GM19397 (cell line): Measurements from ENCODE around the gene EFCC1.
A peak's percentile ranks its signal among the peaks of the same experiment; 100 is the strongest.

Experiments
- ATAC-seq: cut with Tn5 transposase; IDR thresholded peaks from one replicate; pipeline ENCODE4 v1.9.1; 2021; ENCODE audit warnings: mild to moderate bottlenecking, moderate library complexity; ENCODE audit not compliant: unreplicated experiment

Gene EFCC1

DNA sequence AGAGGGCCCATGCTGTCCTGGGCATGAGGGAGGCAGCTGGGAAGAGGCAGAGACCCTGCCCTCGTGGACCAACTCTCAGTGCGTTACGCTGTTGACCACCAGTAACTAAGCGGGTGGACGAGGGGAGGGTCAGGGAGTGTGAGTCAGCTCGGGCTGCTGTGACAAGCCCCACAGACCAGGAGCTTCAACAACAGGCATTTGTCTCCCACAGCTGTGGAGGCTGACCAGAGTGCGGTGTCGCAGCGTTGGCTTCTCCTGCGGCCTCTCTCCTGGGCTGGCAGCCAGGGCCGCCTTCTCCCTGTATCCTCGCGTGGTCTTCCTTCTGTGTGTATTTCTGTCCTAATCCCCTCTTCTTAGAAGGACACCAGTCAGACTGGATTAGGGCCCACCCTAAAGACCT lies 13.0 kb downstream of the EFCC1 start:
- no peak for ATAC-seq

DNA sequence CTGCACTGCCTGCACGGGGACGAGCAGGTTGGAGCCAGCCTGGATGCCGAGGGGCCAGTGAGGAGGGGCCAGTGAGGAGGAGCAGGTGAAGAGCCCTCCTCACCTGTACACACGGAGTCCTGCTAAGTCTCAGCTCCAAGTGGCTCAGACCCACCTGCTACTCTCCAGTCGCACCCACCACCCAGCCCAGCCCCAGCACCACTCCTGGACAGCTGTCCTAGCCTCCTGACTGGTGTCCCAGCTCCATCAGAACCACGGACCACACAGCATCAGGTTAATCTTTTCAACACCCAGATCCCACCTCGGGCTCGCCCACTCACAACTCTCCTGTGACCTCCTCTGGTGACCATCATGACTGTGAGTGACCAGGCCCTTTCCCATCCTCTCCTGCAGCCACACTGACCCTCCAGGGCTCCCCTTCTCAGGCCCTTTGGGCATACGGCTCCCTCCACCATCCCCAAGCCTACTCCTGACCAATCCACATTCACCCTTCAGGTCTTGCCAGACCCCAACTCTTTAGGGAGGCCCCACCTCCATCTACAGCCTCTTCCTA lies 13.8 kb downstream of the EFCC1 start:
- ATAC-seq, result no peak

DNA sequence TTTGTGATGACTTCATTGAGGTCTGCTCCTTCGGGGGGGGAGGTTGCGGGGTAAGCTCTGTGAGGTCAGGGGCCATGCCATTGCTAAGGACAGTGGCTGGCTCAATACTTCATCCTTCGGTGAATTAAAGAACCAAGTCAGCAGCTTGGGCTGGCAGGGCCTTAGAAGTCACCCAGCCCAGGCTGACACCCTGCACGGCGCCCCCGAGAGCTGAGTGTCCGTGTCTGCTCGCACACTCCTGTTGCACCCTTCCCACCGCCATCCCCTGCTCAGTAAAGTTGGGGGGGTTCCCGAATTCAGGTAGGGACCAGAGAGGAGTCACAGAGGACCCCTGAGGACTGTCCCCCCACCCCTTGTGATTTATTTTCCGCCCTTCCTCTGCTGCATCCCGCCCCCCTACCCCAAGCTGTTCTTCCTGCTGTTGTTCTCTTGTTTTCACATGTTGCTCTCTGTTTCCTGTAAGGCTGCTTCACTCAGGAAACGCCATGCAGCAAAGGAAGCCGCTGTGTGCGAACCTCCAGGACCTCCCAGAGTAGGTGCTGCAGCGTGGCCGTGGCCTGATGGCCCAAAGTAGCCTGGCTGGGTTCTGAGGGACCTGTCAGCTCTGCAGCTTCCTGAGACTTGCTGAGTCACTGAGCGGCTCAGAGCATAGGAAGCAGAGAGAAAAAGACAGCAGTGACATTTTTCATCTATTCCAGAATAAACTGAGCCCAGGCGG lies 14.4 kb downstream of the EFCC1 start:
- no peak for ATAC-seq

DNA sequence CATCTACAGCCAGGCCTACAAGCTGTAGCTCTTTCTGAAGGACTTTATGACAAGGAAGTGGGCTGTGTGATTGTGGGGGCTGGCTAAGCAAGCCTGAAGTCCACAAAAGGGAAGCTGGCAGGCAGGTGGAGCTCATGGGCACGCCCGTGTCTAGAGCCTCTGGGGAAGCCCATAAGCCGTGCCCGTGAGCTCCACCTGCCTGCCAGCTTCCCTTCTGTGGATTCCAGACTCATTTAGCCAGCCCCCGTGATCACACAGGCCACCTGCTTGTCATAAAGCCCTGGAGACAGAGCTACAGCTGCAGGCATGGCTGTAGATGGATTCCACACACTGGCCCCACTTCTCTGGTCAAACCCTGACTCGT lies 15.2 kb downstream of the EFCC1 start:
- ATAC-seq, result no peak

DNA sequence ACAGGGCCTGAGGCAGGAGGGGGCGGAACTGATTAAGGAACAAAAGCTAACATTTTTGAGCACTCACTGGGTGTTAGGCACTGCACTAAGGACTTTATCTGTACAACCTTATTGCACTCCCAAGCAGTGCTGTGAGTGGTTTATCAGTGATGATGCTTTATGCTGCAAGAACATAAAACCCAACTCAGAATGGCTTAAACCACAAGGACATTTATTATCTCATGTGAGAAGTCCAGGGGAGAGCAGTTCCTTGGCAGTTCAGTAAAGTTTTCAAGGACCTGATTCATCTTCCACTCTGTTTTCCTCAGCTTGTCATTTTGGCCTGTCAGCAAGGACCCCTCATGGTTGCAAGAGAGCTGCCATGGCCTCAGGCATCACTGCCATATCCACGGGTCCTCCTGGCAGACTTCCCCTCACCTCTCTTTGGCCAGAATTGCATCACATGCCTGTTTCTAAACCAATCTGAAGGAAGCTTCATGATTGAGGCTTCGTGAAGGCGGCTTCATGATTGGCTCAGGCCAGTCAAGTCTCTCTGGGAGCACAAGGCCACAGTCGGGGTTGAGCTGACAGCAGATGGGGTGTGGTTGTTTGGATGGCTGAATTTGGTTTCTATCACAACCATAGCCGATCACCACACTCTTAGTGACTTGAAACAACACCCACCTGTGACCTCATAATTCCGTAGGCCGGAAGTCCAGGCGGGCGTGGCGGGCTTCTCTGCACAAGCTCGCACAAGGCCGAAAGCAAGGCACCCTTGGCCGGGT lies 15.8 kb downstream of the EFCC1 start:
- peak; percentile 56 for ATAC-seq

DNA sequence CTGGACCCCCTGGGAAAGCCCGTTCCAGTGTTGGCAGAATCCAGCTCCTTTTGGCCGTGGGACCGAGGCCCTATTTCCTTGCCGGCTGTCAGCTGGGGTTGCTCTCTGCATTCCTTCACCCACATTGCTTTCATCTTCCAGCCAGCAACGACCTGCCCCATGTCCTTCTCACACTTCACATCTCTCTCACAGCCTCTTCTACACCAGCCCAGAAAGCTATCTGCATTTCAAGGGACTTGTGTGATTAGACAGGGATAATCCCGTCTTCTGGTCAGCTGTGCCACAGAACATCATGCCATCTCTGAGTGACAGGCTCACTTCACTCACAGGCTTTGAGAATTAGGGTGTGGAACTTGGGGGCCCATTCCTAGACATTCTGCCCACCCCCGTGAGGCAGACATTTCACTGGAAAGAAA lies 16.4 kb downstream of the EFCC1 start:
- ATAC-seq, result no peak

DNA sequence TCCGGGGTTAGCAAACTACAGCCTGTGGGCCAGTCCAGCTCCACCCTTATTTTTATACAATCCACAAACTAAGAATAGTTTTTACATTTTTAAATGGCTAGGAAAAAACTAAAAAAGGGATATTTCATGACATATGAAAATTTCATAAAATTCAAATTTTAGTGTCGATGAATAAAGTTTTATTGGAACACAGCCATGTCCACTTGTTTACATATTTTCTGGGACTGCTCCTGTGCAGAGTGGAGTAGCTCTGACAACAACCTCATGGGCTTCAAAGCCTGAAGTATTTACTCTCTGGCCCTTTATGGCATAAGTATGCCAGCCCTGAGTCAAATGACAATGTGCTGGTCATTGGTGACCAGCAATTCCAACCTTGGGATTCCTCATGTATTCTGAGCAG lies 17.2 kb downstream of the EFCC1 start:
- no peak for ATAC-seq

DNA sequence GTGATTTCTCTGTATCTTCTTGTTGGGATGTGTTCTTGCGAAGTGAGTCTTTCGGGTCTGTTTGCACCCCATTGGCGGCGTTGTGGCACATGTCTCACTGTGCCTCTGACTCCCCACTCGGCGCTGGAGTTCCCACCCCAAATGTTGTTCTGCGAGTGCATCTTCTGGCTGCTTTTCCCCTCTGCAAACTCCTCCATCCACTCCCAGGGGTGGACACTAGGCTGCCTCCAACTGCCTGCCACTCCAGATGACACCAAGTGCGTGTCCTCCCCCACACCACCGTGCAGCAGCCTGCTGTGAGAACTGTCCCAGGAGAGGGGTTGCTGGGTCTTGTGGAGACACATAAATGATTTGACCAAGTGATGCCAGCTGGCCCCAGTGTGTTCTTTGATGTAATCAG lies 17.6 kb downstream of the EFCC1 start:
- ATAC-seq, result no peak

DNA sequence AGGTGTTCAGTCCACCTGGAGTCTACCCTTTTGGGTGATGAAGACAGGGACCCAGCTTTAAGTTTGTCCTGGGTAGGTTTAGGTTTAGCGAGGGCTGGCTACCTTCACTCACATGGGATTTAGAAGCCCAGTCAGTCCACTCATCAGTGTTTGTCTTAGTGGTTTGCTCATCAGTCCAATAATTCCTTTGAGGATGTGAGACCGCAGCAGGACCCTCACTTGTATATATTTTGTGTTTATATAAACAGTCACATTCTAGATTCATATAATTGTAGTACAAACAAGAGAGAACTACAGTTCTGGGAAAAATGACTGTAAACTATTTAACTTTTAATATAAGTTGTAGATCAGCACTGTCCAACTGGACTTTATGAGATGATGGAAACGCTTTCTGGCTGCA lies 18.2 kb downstream of the EFCC1 start:
- ATAC-seq, result no peak

DNA sequence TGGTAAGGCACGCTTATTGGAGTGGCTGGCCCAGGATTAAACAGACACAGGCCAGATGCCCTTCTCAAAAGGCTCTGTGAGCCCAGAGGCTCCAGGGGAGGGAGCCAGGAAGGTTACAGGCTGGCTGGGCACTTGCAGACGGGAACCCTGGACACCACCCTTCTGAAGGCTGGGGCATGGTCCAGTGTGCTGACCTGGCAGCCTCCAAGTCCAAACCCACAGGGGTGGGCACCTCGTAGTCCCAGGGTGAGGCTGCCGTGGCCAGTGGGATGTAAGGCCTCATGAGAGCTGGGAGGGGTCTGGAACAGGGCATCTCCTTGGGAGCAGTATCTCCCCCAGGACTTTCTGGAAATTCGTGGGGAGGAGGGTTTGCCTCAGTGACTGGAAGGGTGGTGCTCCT lies 19.6 kb downstream of the EFCC1 start:
- ATAC-seq, result no peak

DNA sequence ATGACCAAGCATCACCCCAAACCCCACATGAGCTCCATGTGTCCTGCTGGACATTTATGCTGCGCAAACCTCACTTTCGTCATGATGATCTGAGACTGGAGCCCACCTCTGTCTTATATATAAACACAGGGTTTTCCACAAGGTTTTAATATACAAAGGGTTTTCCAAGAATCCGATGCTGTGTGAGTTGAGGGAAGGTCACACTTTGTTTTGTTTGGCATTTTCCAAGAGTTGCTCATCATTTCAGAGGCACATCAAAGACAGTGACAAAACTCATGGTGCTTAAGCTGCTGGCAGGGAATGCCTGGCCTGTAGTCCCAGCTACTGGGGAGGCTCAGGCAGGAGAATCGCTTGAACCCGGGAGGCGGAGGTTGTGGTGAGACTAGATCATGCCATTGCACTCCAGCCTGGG lies 20.0 kb downstream of the EFCC1 start:
- ATAC-seq, result no peak

DNA sequence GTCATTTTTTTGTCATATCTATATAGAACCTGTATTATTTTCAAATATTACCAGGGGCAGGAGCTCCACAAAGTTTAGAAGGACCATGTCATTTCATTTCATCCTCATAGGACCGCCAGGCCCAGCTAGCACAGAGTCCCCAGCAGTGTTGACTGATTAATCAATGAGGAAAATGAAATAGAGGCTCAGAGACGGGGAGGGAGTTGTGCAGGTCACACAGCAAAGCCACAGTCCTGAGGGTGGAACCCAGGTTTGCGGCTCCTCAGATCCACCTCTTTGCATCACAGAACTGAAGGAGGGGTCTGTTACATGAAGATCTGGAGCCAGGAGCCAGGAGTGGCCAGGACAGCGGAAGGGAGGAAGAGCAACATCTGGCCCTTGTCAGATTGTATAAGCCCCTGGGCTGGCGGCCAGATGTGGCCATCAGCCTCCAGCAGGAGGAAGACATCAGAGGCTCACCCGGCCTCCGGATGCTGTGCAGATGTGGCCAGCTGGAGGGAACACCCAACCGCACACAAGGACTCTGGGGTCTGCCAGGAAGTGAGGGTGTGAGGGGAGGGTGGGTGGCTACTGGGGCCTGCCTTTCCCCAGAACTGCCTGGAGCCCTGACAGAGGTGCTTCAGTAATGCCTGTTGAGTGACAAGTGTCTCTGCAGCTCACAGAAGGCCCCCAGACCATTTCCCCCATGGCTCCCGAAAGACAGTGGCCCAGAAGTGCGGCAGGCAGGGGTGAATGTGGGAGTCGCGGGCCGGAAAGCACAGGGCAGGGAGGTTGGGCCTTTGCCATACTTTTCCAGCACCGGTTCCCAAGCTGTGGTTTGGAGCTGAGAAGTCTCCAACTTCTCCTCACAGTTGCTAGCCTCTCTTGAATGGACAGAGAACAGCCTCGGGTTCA lies 21.3 kb downstream of the EFCC1 start:
- ATAC-seq, result no peak

DNA sequence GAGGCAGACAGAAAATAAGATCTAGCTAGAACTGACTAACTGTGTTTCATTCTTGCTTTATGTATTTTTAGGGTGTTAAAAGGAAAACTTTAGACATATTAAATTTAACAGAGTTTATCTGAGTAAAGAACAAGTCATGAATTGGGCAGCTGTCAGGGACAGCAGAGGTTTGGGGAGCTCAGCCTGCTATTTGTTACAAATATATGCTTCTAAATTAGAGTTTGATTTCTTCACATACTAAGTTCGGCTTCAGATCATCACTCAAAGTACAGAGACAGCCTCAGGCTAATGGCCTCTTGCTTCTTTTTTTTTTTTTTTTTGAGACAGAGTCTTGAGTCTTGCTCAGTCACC lies 21.9 kb downstream of the EFCC1 start:
- ATAC-seq, result no peak

DNA sequence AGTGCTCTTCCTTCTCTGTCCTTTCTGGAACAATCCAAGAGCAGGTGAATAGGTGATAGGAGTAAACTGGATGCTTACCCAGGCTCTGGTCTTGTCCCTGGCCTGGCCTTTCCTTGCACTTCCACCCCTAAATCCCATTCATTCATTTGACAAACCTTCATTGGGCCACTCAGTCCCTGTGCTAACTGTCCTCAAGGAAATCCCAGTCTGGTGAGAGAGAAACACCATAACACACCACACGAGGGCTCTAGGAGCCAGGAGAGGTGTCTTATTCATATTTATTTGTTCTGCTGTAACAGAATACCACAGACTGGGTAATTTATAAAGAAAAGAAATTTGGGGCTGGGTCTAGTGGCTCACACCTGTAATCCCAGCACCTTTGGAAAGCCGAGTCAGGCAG lies 22.8 kb downstream of the EFCC1 start:
- ATAC-seq, result no peak

DNA sequence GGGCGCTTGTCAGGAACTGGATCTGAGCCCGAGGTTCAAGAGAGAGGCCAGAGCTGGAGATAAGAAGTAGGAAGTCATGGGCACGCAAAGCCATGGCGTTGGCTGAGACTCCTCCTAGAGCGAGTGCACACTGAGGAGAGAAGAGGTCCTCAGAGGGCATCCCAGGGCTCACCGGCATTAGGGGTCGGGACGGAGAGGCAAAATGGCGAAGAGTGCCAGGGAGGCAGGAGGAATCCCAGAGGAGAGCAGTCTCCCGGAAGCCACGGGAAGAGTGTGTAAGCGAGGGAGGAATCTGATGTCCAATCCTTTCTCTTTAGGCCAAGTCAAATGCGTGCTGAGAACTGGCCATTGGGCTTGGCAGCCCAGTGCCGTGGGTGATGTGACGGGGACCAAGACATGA lies 24.0 kb downstream of the EFCC1 start:
- ATAC-seq, result no peak

DNA sequence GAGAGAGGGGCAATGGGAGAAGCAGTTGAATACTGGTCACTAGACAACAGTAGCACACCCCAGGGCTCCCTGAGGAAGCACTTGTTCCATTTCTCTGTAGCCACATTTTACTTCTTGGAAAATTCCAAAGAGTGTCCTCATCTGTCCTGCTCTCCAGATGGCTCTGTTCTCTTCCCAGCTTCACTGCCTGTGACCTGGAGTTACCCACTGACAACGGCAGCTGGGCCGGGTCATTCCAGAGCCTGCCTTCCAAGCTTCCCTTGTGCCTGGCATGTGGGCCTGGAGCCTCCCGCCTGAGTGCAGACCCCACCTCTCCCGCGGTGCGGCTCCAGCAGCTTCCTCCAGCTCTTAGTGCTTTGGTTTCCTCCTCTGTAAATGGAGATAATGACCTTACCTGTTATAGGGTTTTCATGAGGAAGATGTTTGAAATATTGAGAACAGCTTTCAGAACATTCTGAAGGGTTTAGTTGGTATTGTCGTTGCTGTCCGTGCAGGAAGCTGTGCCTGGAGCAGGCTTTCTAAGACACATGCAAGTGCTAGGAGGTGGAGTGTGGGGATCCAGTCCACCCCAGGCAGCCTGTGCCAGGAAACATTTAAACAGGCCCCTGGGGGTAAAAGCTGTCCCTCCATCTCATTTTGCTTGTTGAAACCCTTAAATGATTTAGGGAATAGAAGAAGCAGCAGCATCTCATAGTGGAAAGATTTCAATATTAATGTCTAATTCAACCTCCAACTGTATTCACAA lies 24.8 kb downstream of the EFCC1 start:
- no peak for ATAC-seq

DNA sequence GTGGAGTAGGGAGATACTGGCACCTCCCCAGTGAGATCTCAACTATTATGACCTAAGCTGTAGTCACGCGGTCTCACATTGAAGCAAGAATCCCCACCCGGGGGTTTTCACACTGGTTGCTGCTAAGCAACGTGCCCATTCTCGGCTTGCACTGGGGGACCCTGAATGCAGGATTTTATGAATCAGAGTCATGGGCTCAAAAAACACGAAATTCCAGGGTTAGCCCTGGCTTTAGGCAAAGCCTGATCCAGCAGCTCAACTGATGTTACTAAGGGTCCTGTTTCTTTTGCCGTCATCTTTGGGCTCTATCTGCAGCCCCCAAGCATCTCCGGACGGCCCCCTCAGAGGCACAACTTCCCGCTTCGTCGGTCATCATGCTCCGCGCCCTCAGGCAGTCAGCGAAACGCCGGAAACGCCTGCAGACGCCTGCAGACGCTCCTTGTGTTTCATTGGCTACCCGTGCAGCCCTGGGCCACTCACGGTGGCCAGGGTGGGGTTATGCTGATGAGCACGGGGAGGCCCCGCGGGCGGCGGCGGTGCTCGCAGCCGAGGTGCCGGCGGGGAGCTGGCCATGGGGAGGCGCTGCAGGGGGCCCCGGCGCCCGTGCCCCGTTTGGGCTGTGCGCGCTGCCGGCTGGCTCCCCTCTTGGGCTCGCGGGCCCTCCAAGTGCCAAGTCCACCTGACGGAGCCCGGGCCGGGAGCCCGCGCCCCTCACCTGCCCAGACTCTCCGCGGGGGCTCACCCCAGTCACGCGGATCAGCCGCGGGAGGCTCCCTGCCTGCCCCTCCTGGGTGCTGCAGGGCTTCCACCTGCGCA lies 25.8 kb downstream of the EFCC1 start:
- ATAC-seq, result peak; percentile 99

DNA sequence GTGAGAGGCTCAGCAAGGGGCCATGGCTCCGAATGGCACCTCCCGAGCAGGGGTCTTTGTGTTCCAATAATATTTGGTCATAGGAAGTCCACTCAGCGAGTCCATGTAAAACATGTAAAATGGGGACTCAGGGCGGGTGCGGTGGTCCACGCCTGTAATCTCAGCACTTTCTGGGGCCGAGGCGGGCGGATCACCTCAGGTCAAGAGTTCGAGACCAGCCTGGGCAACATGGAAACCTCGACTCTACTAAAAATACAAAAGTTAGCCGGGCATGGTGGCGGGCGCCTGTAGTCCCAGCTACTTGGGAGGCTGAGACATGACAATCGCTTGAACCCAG lies 26.4 kb downstream of the EFCC1 start:
- no peak for ATAC-seq

DNA sequence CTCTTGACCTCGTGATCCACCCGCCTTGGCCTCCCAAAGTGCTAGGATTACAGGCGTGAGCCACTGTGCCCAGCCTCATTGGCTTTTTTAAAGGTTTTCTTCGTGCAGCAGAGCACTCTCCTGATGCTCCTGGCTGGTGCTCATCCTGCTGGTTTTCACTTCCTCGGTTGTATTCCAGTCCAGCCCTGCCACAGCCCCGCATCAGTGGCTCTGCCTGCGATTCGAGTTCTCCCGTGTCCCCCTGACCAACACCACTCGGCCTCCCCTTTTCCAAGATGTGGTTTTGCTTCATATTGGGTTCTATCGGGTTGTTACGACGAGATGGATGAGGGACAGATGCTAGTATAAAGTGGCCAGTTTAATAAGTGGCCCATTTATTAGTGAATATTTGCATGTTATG lies 27.8 kb downstream of the EFCC1 start:
- ATAC-seq, result no peak

DNA sequence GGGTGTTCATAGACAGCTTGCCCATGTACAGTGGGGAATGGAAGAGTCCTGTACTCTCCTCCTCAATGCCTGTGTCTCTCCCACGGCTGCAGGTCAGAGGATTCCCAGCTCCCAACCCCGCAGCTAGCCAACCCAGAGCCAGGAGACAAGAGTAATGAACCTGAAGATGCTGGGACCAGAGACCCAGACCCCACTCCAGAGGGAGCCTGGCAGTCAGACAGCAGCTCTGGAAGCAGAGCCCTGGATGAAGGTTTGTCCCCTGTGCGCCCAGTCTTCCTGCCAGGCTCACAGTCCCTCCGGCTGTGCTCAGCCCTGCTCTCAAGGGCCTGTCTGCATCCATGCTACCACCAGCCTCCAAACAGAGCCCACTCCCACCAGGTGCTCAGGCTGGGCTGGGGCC lies 29.5 kb downstream of the EFCC1 start:
- ATAC-seq, result no peak
